CD4-positive, alpha-beta T cell treated with Interleukin-21 for 1 hour (primary cell): Measurements from ENCODE around the gene PHKA2.
"Not testable (repeated sequence)": the region's sequence is repeated elsewhere in the genome, so short reads cannot be mapped to it uniquely, and the experiment has no call there.

Experiments
- DNase-seq: peaks from one replicate; pipeline ENCODE4 v3.0.0-alpha.2; 2020

Gene PHKA2

DNA sequence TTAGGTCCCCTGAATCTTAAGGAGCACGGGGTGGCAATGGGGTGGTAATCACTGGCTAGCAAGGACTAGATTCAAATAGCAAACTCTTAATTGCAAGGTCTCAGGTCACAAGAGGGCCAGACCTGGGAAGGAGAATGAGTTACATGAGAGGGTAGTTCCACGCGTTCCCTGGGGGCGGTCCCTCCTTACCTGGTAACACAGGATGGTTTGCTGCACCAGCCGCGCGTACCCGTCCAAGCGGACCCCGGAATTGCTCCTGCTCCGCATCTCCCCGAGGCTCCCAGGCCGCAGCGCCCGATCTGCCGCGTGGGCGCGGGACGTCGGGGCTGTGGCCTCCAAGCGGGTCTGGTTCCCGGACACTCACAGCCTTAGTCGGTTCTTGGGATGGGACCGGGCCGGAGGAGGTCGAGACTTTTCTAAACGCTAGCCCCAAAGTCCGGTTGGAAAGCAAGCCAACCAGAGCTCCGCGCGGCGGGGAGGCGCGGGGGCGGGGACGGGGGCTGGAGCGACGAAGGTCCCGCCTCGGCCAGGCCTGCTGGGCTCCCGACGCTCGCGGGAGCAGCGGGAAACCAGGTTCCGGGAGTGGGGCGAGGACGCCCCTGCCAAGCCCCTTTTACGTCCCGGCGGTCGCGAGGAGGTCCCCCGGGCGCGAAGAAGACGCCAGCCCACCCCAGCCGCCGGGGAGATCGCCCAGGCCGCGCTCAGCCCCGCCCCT is at the start of gene PHKA2:
PHKA2 (minus strand) TSS at position 449 of the 715 bp plus-strand sequence; CDS start at position 267, 182 bp downstream.
- DNase-seq, result no peak

DNA sequence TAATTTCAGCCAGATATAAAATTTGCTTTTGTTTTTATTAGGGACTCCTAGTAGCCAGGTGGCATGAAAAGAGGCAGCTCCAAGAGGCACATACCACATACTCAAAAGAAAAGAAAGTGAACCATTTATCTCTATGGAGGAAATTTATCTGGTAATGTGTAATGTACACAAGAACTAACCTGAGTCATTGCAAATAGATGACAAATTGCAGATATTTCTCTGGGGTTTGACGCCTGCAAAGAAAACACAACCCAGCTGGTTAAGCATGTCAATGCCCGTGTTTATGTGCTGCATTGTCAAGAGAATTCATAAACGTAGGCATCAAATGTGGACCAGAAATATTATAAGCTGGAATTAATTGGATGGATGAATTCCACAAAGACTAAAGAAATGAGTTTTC is 46.9 kb upstream of the PHKA2 start:
- no peak for DNase-seq

DNA sequence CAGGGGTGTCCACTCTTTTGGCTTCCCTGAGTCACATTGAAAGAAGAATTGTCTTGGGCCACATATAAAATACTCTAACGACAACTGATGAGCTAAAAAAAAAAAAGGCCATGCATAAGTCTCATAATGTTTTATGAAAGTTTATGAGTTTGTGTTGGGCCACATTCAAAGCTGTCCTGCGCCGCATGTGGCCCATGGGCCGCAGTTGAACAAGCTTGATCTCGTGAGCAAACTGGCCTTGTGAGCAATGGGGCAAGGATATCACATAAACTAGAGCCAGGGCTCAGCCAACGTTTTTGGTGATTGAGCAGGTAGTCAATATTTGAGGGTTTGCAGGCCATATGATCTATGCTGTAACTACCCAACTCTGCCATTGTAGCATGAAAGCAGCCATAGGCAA is 44.6 kb upstream of the PHKA2 start:
- DNase-seq, result no peak

DNA sequence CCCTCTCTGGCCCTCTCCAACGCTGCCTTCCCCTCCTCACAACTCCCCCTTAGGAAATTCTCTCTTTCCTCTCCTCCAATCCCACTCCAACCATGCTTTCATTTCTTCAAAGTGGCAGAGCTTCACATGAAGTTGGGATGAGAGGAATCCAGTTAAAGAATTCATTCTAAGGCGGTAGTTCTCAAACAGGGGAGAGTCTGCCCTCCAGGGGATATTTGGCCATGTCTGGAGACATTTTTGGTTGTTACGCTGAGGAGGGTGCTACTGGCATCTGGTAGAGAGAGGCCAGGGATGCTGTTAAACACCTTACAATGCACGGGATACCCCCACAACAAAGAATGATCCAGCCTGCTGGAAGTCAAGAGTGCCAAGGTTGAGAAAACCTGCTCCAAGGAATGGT is 40.5 kb upstream of the PHKA2 start:
- no peak for DNase-seq

GRCh38 chrX:19019996-19020395 is 36.1 kb upstream of the PHKA2 start:
- DNase-seq, result no peak

- DNase-seq, result no peak
These were observed 33.4 kb upstream of the PHKA2 start for GRCh38 chrX:19017271-19017670.

- not testable (repeated sequence) for DNase-seq
These were observed 32.7 kb upstream of the PHKA2 start for GRCh38 chrX:19016614-19017013.

- DNase-seq, result no peak
These were observed 24.0 kb upstream of the PHKA2 start for GRCh38 chrX:19007868-19008267.

DNA sequence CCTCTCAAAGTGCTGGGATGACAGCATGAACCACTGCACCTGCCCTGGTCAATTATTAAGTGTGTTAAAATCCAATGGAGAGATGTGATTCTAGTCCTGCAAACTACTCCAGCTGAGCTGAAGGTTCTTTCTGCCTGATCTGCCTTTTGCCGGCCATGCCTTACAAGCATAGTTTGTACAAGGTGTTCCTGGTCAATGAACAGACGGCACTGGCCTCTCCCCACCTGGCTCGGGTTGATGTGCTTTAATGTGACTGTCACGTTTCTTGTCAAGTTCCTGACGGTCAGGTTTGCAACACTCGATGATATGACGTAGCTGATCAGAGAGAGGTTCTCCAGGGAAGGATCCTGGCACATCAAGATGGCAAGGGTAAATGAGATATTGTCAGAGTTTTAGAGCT is 23.1 kb upstream of the PHKA2 start:
- no peak for DNase-seq

DNA sequence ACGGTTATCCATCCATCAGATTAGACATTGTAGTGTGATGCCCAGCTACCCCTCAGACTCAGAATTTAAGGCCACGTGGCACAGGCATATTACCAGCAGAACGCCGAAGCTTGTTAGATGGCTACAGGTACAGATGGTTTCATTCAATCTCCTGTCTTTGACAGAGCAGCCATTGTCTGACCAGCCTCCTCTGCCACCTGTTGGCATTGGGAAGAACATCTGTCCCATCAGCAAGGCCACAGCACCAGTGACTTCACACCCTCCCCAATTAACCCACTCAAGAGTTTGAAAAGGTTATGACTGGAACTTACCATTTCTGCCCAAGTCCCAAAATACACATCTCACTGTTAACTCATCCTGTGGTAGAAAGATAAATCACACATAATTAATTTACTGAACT is 22.0 kb upstream of the PHKA2 start:
- no peak for DNase-seq

GRCh38 chrX:19003756-19004155 is 19.8 kb upstream of the PHKA2 start:
- no peak for DNase-seq

DNA sequence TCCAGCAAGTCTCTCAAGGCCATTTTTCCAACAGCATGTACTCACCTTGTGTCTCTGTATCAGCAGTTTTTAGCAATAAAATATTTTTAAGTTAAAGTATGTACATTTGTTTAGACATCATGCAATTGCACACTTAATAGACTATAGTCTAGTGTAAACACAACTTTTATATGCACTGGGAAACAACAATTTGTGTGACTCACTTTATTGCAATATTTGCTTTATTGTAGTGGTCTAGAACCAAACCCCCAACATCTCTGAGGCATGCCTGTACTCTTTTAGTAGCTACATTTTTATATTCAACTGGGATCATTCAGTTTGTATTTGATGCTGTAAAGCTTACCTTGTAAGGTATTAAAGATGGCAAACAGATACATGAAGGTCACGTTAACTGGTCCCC is 14.7 kb upstream of the PHKA2 start:
- DNase-seq, result no peak

DNA sequence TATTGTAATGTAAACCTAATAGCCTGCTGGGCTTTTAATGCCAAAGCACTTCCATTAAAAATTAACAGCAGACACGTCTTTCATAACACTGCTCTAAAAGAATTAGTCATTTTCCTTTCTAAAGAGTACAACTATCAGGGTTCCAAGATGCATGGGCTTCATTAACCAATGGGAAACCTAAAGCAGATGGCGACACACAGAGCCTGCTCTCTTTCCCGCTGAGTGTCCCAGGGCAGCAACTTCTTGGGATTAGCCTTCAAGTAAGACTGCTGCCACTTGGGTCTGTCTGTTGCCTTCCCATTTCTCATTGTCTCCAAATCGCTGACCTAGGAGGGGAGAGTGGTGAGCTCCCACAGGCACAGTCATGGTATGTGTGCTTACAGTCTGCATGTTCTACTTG is 14.0 kb upstream of the PHKA2 start:
- no peak for DNase-seq

DNA sequence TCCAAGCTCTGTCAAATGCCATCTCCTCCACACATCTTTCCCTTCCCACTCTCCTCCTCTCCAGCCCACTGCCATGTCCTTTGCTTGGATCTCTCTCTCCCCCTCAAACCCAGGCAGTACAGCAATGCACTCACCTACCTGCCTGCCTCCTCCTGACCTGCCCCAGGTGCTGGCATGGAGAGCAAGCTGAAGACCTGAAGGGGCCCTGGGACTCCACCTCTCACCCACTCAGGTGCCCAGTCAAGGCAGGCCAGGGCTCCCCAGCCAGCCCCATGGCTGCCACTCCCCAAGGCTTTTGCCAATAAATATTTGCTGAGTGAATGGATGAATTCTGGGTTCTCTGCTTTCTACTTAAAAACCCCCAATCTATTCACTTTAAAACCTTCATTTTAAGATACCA is 12.6 kb upstream of the PHKA2 start:
- no peak for DNase-seq

- DNase-seq, result no peak
These were observed 11.3 kb upstream of the PHKA2 start for GRCh38 chrX:18995221-18995620.

DNA sequence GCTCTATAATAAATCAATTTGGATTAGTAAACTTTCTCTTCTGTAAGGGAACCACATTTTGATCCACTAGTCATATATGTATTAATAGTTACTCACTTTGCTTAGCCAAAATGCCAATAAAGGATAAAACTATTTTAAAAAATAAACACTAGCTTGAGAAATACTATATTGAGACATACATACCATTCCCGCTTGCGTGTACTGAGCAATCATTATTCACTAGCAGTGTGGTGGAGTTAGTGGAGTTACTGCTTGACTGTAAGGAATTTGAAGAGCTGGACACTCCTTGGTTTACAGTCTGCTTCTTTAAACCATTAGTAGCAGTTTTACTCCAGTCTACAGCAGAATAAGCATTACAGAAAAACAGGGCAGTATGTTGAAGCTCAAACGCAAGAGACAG is 10.8 kb upstream of the PHKA2 start:
- DNase-seq, result no peak

- no peak for DNase-seq
These were observed 8.9 kb upstream of the PHKA2 start for GRCh38 chrX:18992829-18993228.

DNA sequence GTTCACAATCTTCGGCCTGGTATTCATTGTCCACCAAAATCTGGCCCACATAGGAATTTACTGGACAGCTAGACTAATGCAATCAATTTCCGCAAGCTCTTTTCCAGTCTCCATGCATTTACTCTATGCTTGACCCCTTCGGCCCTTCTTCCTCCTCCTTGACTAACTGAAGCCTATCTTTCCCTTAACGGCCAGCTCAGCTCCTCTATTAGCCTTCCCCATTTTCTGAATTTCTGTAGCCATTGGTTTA is 1.2 kb upstream of the PHKA2 start:
- DNase-seq, result no peak

GRCh38 chrX:18984381-18985185 is 669 bp upstream of the PHKA2 start:
- DNase-seq, result peak; percentile 89

GRCh38 chrX:18981124-18981807 is 2.6 kb downstream of the PHKA2 start:
- DNase-seq, result no peak

- DNase-seq, result not testable (repeated sequence)
These were observed 3.7 kb downstream of the PHKA2 start for GRCh38 chrX:18980262-18980661.

DNA sequence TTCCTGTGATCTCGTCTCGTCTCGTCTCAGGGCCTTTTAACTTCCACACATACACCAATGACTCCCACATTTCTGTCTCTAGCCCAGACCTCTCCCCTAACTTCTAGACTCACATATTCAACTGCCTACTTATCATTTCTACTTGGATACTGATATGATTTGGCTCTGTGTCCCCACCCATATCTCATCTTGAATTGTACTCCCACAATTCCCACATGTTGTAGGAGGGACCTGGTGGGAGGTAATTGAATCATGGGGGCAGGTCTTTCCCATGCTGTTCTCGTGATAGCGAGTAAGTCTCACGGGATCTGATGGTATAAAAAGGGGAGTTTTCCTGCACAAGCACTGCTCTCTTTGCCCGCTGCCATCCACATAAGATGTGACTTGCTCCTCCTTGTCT is 8.9 kb downstream of the PHKA2 start:
- no peak for DNase-seq

GRCh38 chrX:18973527-18974192 is 10.3 kb downstream of the PHKA2 start:
- no peak for DNase-seq

DNA sequence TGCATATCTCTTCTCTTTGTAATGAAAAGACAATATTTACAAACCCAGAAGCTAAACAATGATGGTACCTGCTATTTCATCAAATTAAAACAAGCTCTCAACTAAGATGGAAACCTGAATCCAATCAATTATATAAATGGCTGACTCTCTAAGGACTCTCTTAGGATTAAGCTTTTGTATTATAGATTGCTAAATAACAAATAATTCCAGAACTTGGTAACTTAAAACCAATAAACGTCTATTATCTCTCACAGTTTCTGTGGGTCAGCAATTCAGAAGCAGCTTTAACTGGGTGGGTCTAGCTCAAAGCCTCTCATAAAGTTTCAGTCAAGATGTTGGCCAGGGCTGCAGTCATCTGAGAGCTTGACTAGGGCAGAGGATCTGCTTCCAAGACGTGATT is 12.4 kb downstream of the PHKA2 start:
- no peak for DNase-seq
